Esophagus muscularis mucosa (tissue), 4 donors: ENCODE measurements around the gene FXR2. TPM values are rescaled to one million over a fixed set of nuclear protein-coding genes. Genes with fewer than 3 reads are reported as not detected.

Experiments used
- DNase-seq: peaks from one replicate; pipeline ENCODE4 v3.0.0-alpha.2; 2017; ENCODE audit errors: extremely low spot score
- H3K27ac ChIP-seq, 4 donors: fragments of 200-600 bp; sonication (generic); replicated peaks in 1 of 4; 1 replicate in 3 of 4; 2 replicates in 1 of 4; pipeline ENCODE4 v1.5.1; 2016 to 2019; ENCODE audit warnings: mild to moderate bottlenecking in 1 of 4
- H3K27me3 ChIP-seq, 4 donors: fragments of 200-600 bp; sonication (generic); one replicate each; pipeline versions ENCODE4 v1.5.1 to v1.6.0; 2016 to 2019
- H3K36me3 ChIP-seq, 4 donors: fragments of 200-600 bp; sonication (generic); one replicate each; pipeline ENCODE4 v1.5.1; 2016 to 2019
- H3K4me1 ChIP-seq, 4 donors: fragments of 200-600 bp; sonication (generic); one replicate each; pipeline ENCODE4 v1.5.1; 2016 to 2019
- H3K4me3 ChIP-seq, 4 donors: fragments of 200-600 bp; sonication (generic); 1 replicate in 2 of 4; 2 replicates in 2 of 4; pipeline ENCODE4 v1.5.1; 2016 to 2019; ENCODE audit warnings: mild to moderate bottlenecking in 4 of 4, moderate library complexity in 1 of 4
- H3K9me3 ChIP-seq, 4 donors: fragments of 200-600 bp; sonication (generic); 1 replicate in 3 of 4; 2 replicates in 1 of 4; pipeline ENCODE4 v1.5.1; 2016 to 2019
- CTCF ChIP-seq, 3 experiments: fragments of 200-600 bp in 2 of 3; fragments of 450-650 bp in 1 of 3; sonication (generic) in 2 of 3; IDR thresholded peaks; one replicate each; pipeline ENCODE4 v1.5.1; 2017 to 2019; ENCODE audit warnings: antibody characterized with exemption in 3 of 3, mild to moderate bottlenecking in 2 of 3, moderate library complexity in 1 of 3
- EP300 ChIP-seq: sonication (generic); formaldehyde crosslinking; IDR thresholded peaks from one replicate; pipeline ENCODE4 v1.6.1; 2017; ENCODE audit warnings: antibody characterized with exemption
- POLR2A ChIP-seq: fragments of 450-650 bp; IDR thresholded peaks from one replicate; pipeline ENCODE4 v1.6.1; 2017; ENCODE audit warnings: antibody characterized with exemption, moderate library complexity, mild to moderate bottlenecking, low read depth
- POLR2AphosphoS5 ChIP-seq, 2 donors: sonication (generic); formaldehyde crosslinking; IDR thresholded peaks; one replicate each; pipeline ENCODE4 v1.6.1; 2017; ENCODE audit warnings: antibody characterized with exemption in 2 of 2
- WGBS: methylation state at CpG from one replicate; pipeline ENCODE4 v1.1.5; 2018; 5-methylcytosine and 5-hydroxymethylcytosine counted together
- intact Hi-C: fragments of 100-400 bp; cut with DNase I; formaldehyde crosslinking; loops from one replicate; pipeline ENCODE4 v1.15.1; 2023
- total RNA-seq, 4 donors: library from RNA; depleted of rRNA; stranded (reverse); fragments of >200 nt; gene quantifications; one replicate each; pipeline versions ENCODE4 v1.1.0 to v1.2.1, GENCODE V29; 2016

FXR2 gene
- total RNA-seq, 4 donors from 2014 or later: 38.2 to 65.8 (median 50.2) TPM

- Histone ChIP-seq H3K9me3 (no peaks in the 10 kb centered on the region), H3K27ac (peak overlapping the region; percentile 89 to 99 (median 93)), H3K27me3 (no peaks in the 10 kb centered on the region), H3K4me3 (peak overlapping the region; percentile 74 to 96 (median 88)), H3K4me1 (peaks cover 45 to 57% (median 51%) of the 10 kb centered on the region in 4 donors), H3K36me3 (peaks cover 0 to 13% (median 9%) of the 10 kb centered on the region in 4 donors)
- 13% methylated on average over 18 of the region's 21 CpGs for WGBS
- DNase-seq: peak; percentile 96
- TF ChIP-seq EP300 (no peak), POLR2AphosphoS5 (IDR thresholded peaks at IDR 0.05) (peak; percentile 86 to 90)
- intact Hi-C loops: loop anchor here (2.0 to 10.0 kb wide), 4 partner anchors 43 to 303 kb away; partner anchors contain the start of genes CTDNEP1, ELP5, FGF11 and POLR2A
These were observed 56.7 kb downstream of the FXR2 start for GRCh38 chr17:7557775-7558543.

- 62% methylated on average over 18 of the region's 19 CpGs for WGBS
- Histone ChIP-seq H3K27ac (peak overlapping the region; percentile 89 to 99 (median 93)), H3K27me3 (no peaks in the 10 kb centered on the region), H3K9me3 (no peaks in the 10 kb centered on the region), H3K4me3 (peak overlapping the region in 2 of 4 donors; percentile 74 to 96), H3K4me1 (peaks cover 38 to 50% (median 44%) of the 10 kb centered on the region in 4 donors), H3K36me3 (peaks cover 0 to 12% (median 9%) of the 10 kb centered on the region in 4 donors)
- TF ChIP-seq POLR2A: no peak
- TF ChIP-seq POLR2AphosphoS5 (IDR thresholded peaks at IDR 0.05): no peak
- TF ChIP-seq CTCF (IDR thresholded peaks at IDR 0.05): no peak
- no peak for TF ChIP-seq EP300
- intact Hi-C loops: loop anchor here (5.0 to 10.0 kb wide), 2 partner anchors 120 to 302 kb away; partner anchors contain the start of genes CTDNEP1, ELP5, FGF11 and TMEM102
- no peak for DNase-seq
These were observed 57.4 kb downstream of the FXR2 start for GRCh38 chr17:7557147-7557764.

GRCh38 chr17:7556627-7557026 lies 58.1 kb downstream of the FXR2 start:
- no peak for DNase-seq
- peak overlapping the region; percentile 89 to 99 (median 93) for H3K27ac ChIP-seq
- H3K4me3 ChIP-seq: no peak overlapping the region
- H3K27me3 ChIP-seq: no peaks in the 10 kb centered on the region
- intact Hi-C loops: loop anchor here (5.0 to 10.0 kb wide), 2 partner anchors 119 to 302 kb away; partner anchors contain the start of genes CTDNEP1, ELP5, FGF11 and TMEM102
- peaks cover 0 to 14% (median 9%) of the 10 kb centered on the region in 4 donors for H3K36me3 ChIP-seq
- no peak for TF ChIP-seq CTCF (IDR thresholded peaks at IDR 0.05)
- no peak for TF ChIP-seq POLR2A
- TF ChIP-seq EP300: no peak
- TF ChIP-seq POLR2AphosphoS5 (IDR thresholded peaks at IDR 0.05): no peak
- WGBS: 89% methylated on average over 11 of the region's 12 CpGs
- H3K4me1 ChIP-seq: peaks cover 38 to 47% (median 42%) of the 10 kb centered on the region in 4 donors
- no peaks in the 10 kb centered on the region for H3K9me3 ChIP-seq

GRCh38 chr17:7555320-7555948 lies 59.3 kb downstream of the FXR2 start:
- Histone ChIP-seq H3K9me3 (no peaks in the 10 kb centered on the region), H3K4me3 (no peak overlapping the region), H3K4me1 (peaks cover 34 to 40% (median 38%) of the 10 kb centered on the region in 4 donors), H3K27ac (peak overlapping the region in 1 of 4 donors; percentile 30), H3K27me3 (no peaks in the 10 kb centered on the region), H3K36me3 (peaks cover 3 to 26% (median 19%) of the 10 kb centered on the region in 4 donors)
- TF ChIP-seq CTCF (IDR thresholded peaks at IDR 0.05): no peak
- TF ChIP-seq EP300: no peak
- no peak for TF ChIP-seq POLR2A
- TF ChIP-seq POLR2AphosphoS5 (IDR thresholded peaks at IDR 0.05): no peak
- 65% methylated on average over 10 of the region's 10 CpGs for WGBS
- DNase-seq: no peak
- intact Hi-C loops: loop anchor here (5.0 to 10.0 kb wide), 2 partner anchors 118 to 301 kb away; partner anchors contain the start of genes CTDNEP1, ELP5, FGF11 and TMEM102
